Type B pancreatic cell (in vitro differentiated cells): Measurements from ENCODE around the gene OR5I1. TPM values are rescaled to one million over a fixed set of nuclear protein-coding genes. Genes with fewer than 3 reads are reported as not detected.
"Not testable (repeated sequence)": the region's sequence is repeated elsewhere in the genome, so short reads cannot be mapped to it uniquely, and the experiment has no call there.

ENCODE experiments used
- DNase-seq: peaks from one replicate; pipeline ENCODE4 v3.0.0; 2021; ENCODE audit warnings: mixed read lengths; ENCODE audit not compliant: unreplicated experiment; ENCODE audit errors: extremely low spot score
- H3K27ac Mint-ChIP-seq: 2 replicates; pipeline ENCODE4 v1.8.0; 2021; ENCODE audit warnings: mild to moderate bottlenecking, mixed read lengths
- H3K27me3 Mint-ChIP-seq: 2 replicates; pipeline ENCODE4 v1.8.0; 2021; ENCODE audit warnings: mixed read lengths
- H3K36me3 Mint-ChIP-seq: 2 replicates; pipeline ENCODE4 v1.8.0; 2021; ENCODE audit warnings: mixed read lengths
- H3K4me1 Mint-ChIP-seq: one replicate; pipeline ENCODE4 v1.8.0; 2021; ENCODE audit warnings: mixed read lengths; ENCODE audit not compliant: unreplicated experiment
- H3K4me3 Mint-ChIP-seq: 2 replicates; pipeline ENCODE4 v1.8.0; 2021; ENCODE audit warnings: mild to moderate bottlenecking, mixed read lengths
- H3K9me3 Mint-ChIP-seq: 2 replicates; pipeline ENCODE4 v1.8.0; 2021; ENCODE audit warnings: mixed read lengths
- total RNA-seq: library from RNA; stranded (reverse); gene quantifications from 2 replicates; pipeline ENCODE4 v1.2.1, GENCODE V29; 2021; ENCODE audit warnings: low replicate concordance
- TF ChIP-seq, protein P1 (sequence below): fragments of 200-600 bp; sonication (generic); conservative IDR thresholded peaks from 2 replicates; pipeline ENCODE4 v1.5.0; 2021; ENCODE audit warnings: antibody characterized with exemption, mild to moderate bottlenecking

OR5I1 gene
- total RNA-seq, 1 donor from 2014 or later = not detected

- Mint-ChIP-seq H3K27ac (no peak overlapping the region), H3K27me3 (no peaks in the 10 kb centered on the region), H3K36me3 (no peaks in the 10 kb centered on the region), H3K9me3 (peaks cover 5% of the 10 kb centered on the region), H3K4me3 (no peak overlapping the region), H3K4me1 (no peaks in the 10 kb centered on the region)
- DNase-seq = no peak
- TF ChIP-seq, protein P1, sequence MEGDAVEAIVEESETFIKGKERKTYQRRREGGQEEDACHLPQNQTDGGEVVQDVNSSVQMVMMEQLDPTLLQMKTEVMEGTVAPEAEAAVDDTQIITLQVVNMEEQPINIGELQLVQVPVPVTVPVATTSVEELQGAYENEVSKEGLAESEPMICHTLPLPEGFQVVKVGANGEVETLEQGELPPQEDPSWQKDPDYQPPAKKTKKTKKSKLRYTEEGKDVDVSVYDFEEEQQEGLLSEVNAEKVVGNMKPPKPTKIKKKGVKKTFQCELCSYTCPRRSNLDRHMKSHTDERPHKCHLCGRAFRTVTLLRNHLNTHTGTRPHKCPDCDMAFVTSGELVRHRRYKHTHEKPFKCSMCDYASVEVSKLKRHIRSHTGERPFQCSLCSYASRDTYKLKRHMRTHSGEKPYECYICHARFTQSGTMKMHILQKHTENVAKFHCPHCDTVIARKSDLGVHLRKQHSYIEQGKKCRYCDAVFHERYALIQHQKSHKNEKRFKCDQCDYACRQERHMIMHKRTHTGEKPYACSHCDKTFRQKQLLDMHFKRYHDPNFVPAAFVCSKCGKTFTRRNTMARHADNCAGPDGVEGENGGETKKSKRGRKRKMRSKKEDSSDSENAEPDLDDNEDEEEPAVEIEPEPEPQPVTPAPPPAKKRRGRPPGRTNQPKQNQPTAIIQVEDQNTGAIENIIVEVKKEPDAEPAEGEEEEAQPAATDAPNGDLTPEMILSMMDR = no peak
These were observed 41.0 kb downstream of the OR5I1 start for GRCh38 chr11:55895216-55895615.

GRCh38 chr11:55885481-55885880, 50.7 kb downstream of the OR5I1 start:
- not testable (repeated sequence) for H3K27ac Mint-ChIP-seq, H3K9me3 Mint-ChIP-seq, H3K27me3 Mint-ChIP-seq

More at GRCh38 chr11:55885481-55885880, 50.7 kb downstream of the OR5I1 start:
- not testable (repeated sequence) for DNase-seq, H3K36me3 Mint-ChIP-seq, H3K4me1 Mint-ChIP-seq, H3K4me3 Mint-ChIP-seq

Other genes with a start within 250 kb of the OR5I1 start
- not detected in 2 replicates for gene OR5D13, start 163.0 kb downstream of the OR5I1 start, total RNA-seq
- gene OR5D14, start 140.8 kb downstream of the OR5I1 start, total RNA-seq = not detected in 2 replicates
- gene OR5L1, start 125.0 kb downstream of the OR5I1 start, total RNA-seq = not detected in 2 replicates
- gene OR5D18, start 116.8 kb downstream of the OR5I1 start, total RNA-seq = not detected in 2 replicates
- gene OR5L2, start 109.2 kb downstream of the OR5I1 start, total RNA-seq = not detected in 2 replicates
- gene OR5D16, start 97.6 kb downstream of the OR5I1 start, total RNA-seq = not detected in 2 replicates
- gene TRIM51, start 53.1 kb downstream of the OR5I1 start, total RNA-seq = not detected in 2 replicates
- gene OR5W2, start 21.8 kb downstream of the OR5I1 start, total RNA-seq = not detected in 2 replicates
- gene OR10AG1, start 33.5 kb upstream of the OR5I1 start, total RNA-seq = not detected in 2 replicates
- gene OR5F1, start 58.2 kb upstream of the OR5I1 start, total RNA-seq = not detected in 2 replicates
- gene OR5AS1, start 91.3 kb upstream of the OR5I1 start, total RNA-seq = not detected in 2 replicates
- not detected in 2 replicates for gene OR8I2, start 156.9 kb upstream of the OR5I1 start, total RNA-seq
- not detected in 2 replicates for gene OR8H2, start 167.3 kb upstream of the OR5I1 start, total RNA-seq
- not detected in 2 replicates for gene OR8H3, start 186.0 kb upstream of the OR5I1 start, total RNA-seq
- not detected in 2 replicates for gene OR8J3, start 203.8 kb upstream of the OR5I1 start, total RNA-seq
- gene OR8K5, start 223.9 kb upstream of the OR5I1 start, total RNA-seq = not detected in 2 replicates
- not detected in 2 replicates for gene OR5J2, start 240.2 kb upstream of the OR5I1 start, total RNA-seq